LNCaP clone FGC (cell line): ENCODE data around the gene MTCL1.
A peak's percentile ranks its signal among the peaks of the same experiment; 100 is the strongest.

Experiments used
- DNase-seq: peaks from one replicate; pipeline ENCODE4 v3.0.0-alpha.2; 2011; ENCODE audit warnings: low read depth
- H3K4me3 ChIP-seq: 2 replicates; pipeline ENCODE4 v1.5.1; 2011; ENCODE audit warnings: mild to moderate bottlenecking, low read depth, low read length, control low read depth
- TF ChIP-seq, protein P1 (sequence below): IDR thresholded peaks from 2 replicates; pipeline ENCODE4 v1.5.1; 2012; ENCODE audit warnings: mild to moderate bottlenecking; ENCODE audit not compliant: control insufficient read depth, insufficient read depth; ENCODE audit errors: extremely low read depth

MTCL1 gene

DNA sequence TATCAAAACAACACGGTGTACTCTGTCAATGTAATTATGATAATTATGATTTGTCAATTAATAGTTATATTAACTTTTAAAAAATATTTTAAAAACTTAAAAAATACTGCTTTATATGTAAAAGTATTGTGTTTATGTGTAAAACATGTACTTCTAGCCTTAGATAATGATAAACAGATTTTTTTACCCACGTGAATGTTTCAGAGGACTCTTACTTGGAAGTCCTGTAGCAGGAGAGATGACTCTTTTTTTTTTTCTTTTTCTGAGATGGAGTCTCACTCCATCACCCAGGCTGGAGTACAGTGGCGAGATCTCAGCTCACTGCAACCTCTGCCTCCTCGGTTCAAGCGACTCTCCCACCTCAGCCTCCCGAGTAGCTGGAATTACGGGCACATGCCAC is 6.2 kb upstream of the MTCL1 start:
- H3K4me3 ChIP-seq, result no peak overlapping the region
- no peak for DNase-seq
- TF ChIP-seq, protein P1, sequence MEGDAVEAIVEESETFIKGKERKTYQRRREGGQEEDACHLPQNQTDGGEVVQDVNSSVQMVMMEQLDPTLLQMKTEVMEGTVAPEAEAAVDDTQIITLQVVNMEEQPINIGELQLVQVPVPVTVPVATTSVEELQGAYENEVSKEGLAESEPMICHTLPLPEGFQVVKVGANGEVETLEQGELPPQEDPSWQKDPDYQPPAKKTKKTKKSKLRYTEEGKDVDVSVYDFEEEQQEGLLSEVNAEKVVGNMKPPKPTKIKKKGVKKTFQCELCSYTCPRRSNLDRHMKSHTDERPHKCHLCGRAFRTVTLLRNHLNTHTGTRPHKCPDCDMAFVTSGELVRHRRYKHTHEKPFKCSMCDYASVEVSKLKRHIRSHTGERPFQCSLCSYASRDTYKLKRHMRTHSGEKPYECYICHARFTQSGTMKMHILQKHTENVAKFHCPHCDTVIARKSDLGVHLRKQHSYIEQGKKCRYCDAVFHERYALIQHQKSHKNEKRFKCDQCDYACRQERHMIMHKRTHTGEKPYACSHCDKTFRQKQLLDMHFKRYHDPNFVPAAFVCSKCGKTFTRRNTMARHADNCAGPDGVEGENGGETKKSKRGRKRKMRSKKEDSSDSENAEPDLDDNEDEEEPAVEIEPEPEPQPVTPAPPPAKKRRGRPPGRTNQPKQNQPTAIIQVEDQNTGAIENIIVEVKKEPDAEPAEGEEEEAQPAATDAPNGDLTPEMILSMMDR, result no peak

DNA sequence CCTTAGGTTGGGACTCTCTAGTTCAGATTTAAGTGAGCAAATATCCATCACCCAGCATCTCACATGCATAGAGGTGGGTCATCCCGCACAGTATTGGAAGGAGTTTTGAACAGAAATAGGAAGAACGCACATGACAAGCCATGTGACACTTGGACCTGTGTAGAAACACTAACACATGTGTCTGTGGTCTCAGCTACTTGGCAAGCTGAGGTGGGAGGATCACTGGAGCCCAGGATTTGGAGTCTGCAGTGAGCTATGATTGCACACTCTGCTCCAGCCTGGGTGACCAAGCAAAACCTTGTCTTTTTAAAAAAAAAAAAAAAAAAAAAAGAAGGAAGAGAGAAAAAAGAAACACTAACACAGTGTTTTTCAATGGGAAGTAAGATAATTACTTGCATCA is 5.4 kb upstream of the MTCL1 start:
- no peak overlapping the region for H3K4me3 ChIP-seq
- TF ChIP-seq, protein P1, result no peak
- no peak for DNase-seq

DNA sequence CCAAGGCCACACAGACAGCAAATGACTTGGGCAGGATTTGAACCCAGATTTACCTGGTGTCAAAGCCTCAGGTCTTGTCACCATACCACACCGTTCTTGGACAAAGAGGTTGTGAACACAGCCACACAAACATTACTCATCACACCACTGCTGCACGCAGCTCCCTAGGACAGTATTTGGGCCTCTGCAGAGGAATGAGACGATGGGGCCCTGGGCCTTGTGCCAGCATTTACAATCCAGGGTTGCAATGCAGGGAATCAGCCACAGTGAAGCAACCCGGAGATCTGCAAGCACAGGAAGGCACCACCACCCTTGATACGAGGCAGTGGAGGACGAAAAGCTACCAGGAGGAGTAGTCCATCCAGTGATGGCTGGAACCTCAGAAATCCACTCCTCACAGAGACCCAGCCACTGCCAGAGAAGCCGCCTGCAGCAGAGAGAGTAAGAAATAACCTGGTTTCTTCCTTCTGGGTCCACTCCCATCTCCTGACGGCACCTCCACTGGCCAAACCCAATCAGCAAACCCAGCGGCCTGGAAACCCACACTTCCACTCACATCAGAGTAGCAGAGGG is 3.7 kb upstream of the MTCL1 start:
- no peak overlapping the region for H3K4me3 ChIP-seq
- DNase-seq, result no peak

DNA sequence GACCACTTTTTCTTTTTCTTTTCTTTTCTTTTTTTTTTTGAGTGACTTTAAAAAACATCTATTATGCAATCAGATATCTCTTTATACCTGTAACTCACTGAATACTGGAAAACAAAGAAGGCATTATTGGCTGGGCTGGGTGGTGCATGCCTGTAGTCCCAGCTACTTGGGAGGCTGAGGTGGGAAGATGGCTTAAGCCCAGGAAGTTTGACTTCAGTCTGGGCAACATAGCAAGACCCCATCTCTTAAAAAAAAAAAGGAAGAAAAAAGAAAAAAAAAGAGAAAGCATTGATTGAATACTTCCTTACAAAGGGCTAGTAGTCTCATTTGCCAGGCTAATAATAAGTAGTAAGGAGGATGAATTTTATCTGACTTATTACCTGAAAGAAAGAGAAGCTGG is 2.7 kb upstream of the MTCL1 start:
- TF ChIP-seq, protein P1, result no peak
- no peak for DNase-seq
- H3K4me3 ChIP-seq, result no peak overlapping the region

More for the DNA sequence above, 3.7 kb upstream of the MTCL1 start:
- TF ChIP-seq, protein P1, result no peak

DNA sequence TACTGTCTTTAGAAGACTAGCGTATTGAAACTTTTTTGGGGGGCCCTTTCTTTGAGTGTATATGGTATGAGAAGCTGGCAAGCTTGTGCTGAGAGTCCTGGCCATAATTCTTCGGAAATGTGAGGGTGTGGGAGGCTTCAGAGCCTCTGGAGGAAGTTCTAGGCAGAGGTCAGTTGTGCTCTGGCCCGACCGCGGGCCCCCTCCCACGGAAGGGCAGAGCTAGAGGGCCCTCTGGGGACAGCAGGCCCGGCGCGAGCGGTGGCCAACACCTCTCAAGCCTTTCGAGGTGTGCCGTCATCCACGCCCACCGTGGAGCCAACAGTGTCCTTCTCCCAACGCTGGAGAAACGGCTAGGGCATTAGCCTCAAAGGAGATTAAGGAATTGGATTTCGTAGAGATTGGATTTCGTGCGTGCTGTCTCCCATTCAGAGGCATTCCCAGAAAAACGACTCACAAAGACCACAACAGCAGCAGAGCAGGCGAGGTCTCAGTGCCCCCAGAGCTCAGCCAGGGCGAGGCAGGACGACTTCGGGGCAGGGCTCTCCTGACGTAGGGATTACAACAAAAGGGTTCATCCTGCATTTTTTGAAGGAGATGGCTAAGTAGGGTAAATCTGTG is 2.2 kb upstream of the MTCL1 start:
- TF ChIP-seq, protein P1, result no peak
- no peak overlapping the region for H3K4me3 ChIP-seq
- no peak for DNase-seq

DNA sequence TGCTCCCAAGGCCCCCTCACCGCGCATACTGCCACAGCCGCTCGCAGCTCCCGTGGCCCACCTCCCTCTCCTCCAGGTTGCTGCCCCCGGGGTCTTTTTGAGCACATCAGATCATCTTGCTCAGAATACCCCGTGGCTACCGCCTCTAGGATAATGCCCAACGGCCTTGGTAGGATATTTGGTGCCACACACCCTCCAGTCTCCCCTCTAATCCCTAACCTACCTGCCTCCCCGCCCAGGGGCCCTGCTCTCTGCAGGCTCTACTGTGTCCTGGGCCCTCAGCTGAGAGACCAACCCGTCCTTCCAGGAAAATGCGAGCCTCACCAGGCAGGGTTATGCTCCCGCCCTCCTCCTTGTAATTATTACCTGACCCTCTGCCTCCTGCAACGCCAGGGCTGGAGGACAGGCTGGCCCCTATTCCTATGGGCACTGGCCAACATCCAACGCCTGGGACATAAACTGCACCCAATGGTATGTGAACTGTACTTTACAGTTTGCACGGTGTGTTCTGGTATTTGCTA is 1.5 kb upstream of the MTCL1 start:
- DNase-seq, result peak; percentile 96
- TF ChIP-seq, protein P1, result no peak
- H3K4me3 ChIP-seq, result peak overlapping the region; percentile 61
